ENCODE measurements around the gene TDRD3. TPM values are rescaled to one million over a fixed set of nuclear protein-coding genes. Genes with fewer than 3 reads are reported as not detected.

TDRD3 gene
- total and polyA plus RNA-seq, 2 donors (not counting 1 experiment from before 2014, with no cell fraction given), result 5.6 to 23.7 TPM

- no peaks in the 10 kb centered on the region for H4K20me1 ChIP-seq (ENCODE audit: control insufficient read depth, insufficient read depth, low read length, poor library complexity, severe bottlenecking)
- Mint-ChIP-seq H3K27me3 (no peaks in the 10 kb centered on the region), H3K9me3 (ENCODE audit: insufficient read depth) (no peaks in the 10 kb centered on the region), H3K4me3 (no peak overlapping the region), H3K27ac (no peak overlapping the region), H3K4me1 (no peaks in the 10 kb centered on the region)
- H3K27ac ChIP-seq (ENCODE audit: low read length in 2 of 2), result no peak overlapping the region
- H3K27me3 ChIP-seq (replicated peaks in 1 of 4; ENCODE audit: control extremely low read depth in 1 of 4, control insufficient read depth in 3 of 4, insufficient read depth in 4 of 4, low read length in 3 of 4), result no peaks in the 10 kb centered on the region
- H3K79me2 ChIP-seq (ENCODE audit: control insufficient read depth, insufficient read depth, low read length), result no peaks in the 10 kb centered on the region
- H3K4me1 ChIP-seq (ENCODE audit: control insufficient read depth in 2 of 2, insufficient read depth in 2 of 2, low read length in 2 of 2), result no peaks in the 10 kb centered on the region
- WGBS (ENCODE audit: insufficient coverage), result no CpG with 5 or more reads among the region's 1 CpG
- DNase-seq, result no peak
- ChIA-PET POLR2A (no interaction called here), CTCF (interaction anchor here (1.0 kb wide), 1 partner anchor 15 kb away, joined by 4 read pairs; no protein-coding TSS in a partner anchor)
- no peak overlapping the region for H3K4me3 ChIP-seq (ENCODE audit: control extremely low read depth in 1 of 5, extremely low read depth in 1 of 5, insufficient read depth in 1 of 5, low read depth in 2 of 5, low read length in 4 of 5)
- ATAC-seq (ENCODE audit: low read depth), result no peak
- no peaks in the 10 kb centered on the region for H3K9me3 ChIP-seq (ENCODE audit: control extremely low read depth in 1 of 3, control insufficient read depth in 2 of 3, insufficient read depth in 1 of 3, low read length in 2 of 3)
- no peak overlapping the region for H3K4me2 ChIP-seq (replicated peaks; ENCODE audit: low read depth, low read length, poor library complexity, severe bottlenecking)
- H3K36me3 ChIP-seq (replicated peaks in 1 of 2; ENCODE audit: control extremely low read depth in 1 of 2, control insufficient read depth in 1 of 2, extremely low read depth in 1 of 2, insufficient read depth in 2 of 2, low read length in 1 of 2), result peaks cover 0 to 11% of the 10 kb centered on the region in 2 experiments
- intact Hi-C loops (cut with micrococcal nuclease), result no loop called here
- TF ChIP-seq EZH2 (IDR thresholded peaks at IDR 0.05; ENCODE audit: borderline replicate concordance, insufficient read depth, low read depth, low read length, poor library complexity, severe bottlenecking) (no peak), CTCF (IDR thresholded peaks at IDR 0.05) (no peak)
- no peak overlapping the region for H3K9ac ChIP-seq (ENCODE audit: low read length)
- no peak overlapping the region for H2AFZ ChIP-seq (ENCODE audit: insufficient read depth, low read depth, low read length, poor library complexity, severe bottlenecking)
Measured at GRCh38 chr13:60463787-60464186, 66.8 kb downstream of the TDRD3 start.

- Histone ChIP-seq H3K9ac (ENCODE audit: low read length) (no peak overlapping the region), H3K4me2 (replicated peaks; ENCODE audit: low read depth, low read length, poor library complexity, severe bottlenecking) (no peak overlapping the region), H3K27ac (ENCODE audit: low read length in 2 of 2) (no peak overlapping the region), H3K79me2 (ENCODE audit: control insufficient read depth, insufficient read depth, low read length) (no peaks in the 10 kb centered on the region), H4K20me1 (ENCODE audit: control insufficient read depth, insufficient read depth, low read length, poor library complexity, severe bottlenecking) (no peaks in the 10 kb centered on the region), H2AFZ (ENCODE audit: insufficient read depth, low read depth, low read length, poor library complexity, severe bottlenecking) (no peak overlapping the region), H3K9me3 (ENCODE audit: control extremely low read depth in 1 of 3, control insufficient read depth in 2 of 3, insufficient read depth in 1 of 3, low read length in 2 of 3) (no peaks in the 10 kb centered on the region), H3K27me3 (replicated peaks in 1 of 4; ENCODE audit: control extremely low read depth in 1 of 4, control insufficient read depth in 3 of 4, insufficient read depth in 4 of 4, low read length in 3 of 4) (no peaks in the 10 kb centered on the region), H3K4me1 (ENCODE audit: control insufficient read depth in 2 of 2, insufficient read depth in 2 of 2, low read length in 2 of 2) (no peaks in the 10 kb centered on the region), H3K4me3 (ENCODE audit: control extremely low read depth in 1 of 5, extremely low read depth in 1 of 5, insufficient read depth in 1 of 5, low read depth in 2 of 5, low read length in 4 of 5) (no peak overlapping the region), H3K36me3 (replicated peaks in 1 of 2; ENCODE audit: control extremely low read depth in 1 of 2, control insufficient read depth in 1 of 2, extremely low read depth in 1 of 2, insufficient read depth in 2 of 2, low read length in 1 of 2) (peaks cover 0 to 1% of the 10 kb centered on the region in 2 experiments)
- no peaks in the 10 kb centered on the region for H3K4me1 Mint-ChIP-seq
- no peak for TF ChIP-seq CTCF (IDR thresholded peaks at IDR 0.05)
- no peak for TF ChIP-seq EZH2 (IDR thresholded peaks at IDR 0.05; ENCODE audit: borderline replicate concordance, insufficient read depth, low read depth, low read length, poor library complexity, severe bottlenecking)
- ChIA-PET POLR2A (no interaction called here), CTCF (interaction anchor here (0.7 kb wide), 1 partner anchor 9 kb away, joined by 3 read pairs; no protein-coding TSS in a partner anchor)
- H3K27ac Mint-ChIP-seq, result no peak overlapping the region
- no peak overlapping the region for H3K4me3 Mint-ChIP-seq
- ATAC-seq (ENCODE audit: low read depth), result no peak
- DNase-seq, result no peak
- no peaks in the 10 kb centered on the region for H3K27me3 Mint-ChIP-seq
- 67% methylated on average over 2 of the region's 3 CpGs for WGBS (ENCODE audit: insufficient coverage)
- H3K9me3 Mint-ChIP-seq (ENCODE audit: insufficient read depth), result no peaks in the 10 kb centered on the region
- intact Hi-C loops (cut with micrococcal nuclease), result no loop called here
Measured at GRCh38 chr13:60467098-60467497, 70.1 kb downstream of the TDRD3 start.

Data from B cell (primary cell).